WTC11 (cell line): ENCODE results near the gene PSTK. TPM values are rescaled to one million over a fixed set of nuclear protein-coding genes. Genes with fewer than 3 reads are reported as not detected.

ENCODE experiments used
- ELF4 ChIP-seq: sonication (generic); formaldehyde crosslinking; IDR thresholded peaks from 2 replicates; pipeline ENCODE4 v1.8.1; 2022; ENCODE audit warnings: low read depth, mild to moderate bottlenecking, moderate library complexity, missing genetic modification reagents
- FOXP1 ChIP-seq: sonication (generic); formaldehyde crosslinking; IDR thresholded peaks from 2 replicates; pipeline ENCODE4 v1.8.0; 2022; ENCODE audit warnings: missing genetic modification reagents, mild to moderate bottlenecking, moderate library complexity, borderline replicate concordance
- PRDM15 ChIP-seq: sonication (generic); formaldehyde crosslinking; IDR thresholded peaks from 2 replicates; pipeline ENCODE4 v1.8.0; 2022; ENCODE audit warnings: missing genetic modification reagents
- RELA ChIP-seq: sonication (generic); formaldehyde crosslinking; IDR thresholded peaks from 2 replicates; pipeline ENCODE4 v1.8.1; 2022; ENCODE audit warnings: missing genetic modification reagents, mild to moderate bottlenecking, borderline replicate concordance
- SMAD4 ChIP-seq: sonication (generic); formaldehyde crosslinking; IDR thresholded peaks from 2 replicates; pipeline ENCODE4 v1.8.0; 2022; ENCODE audit warnings: mild to moderate bottlenecking, missing genetic modification reagents
- TEAD4 ChIP-seq: sonication (generic); formaldehyde crosslinking; IDR thresholded peaks from 2 replicates; pipeline ENCODE4 v1.8.0; 2022; ENCODE audit warnings: mild to moderate bottlenecking, missing genetic modification reagents
- ZNF138 ChIP-seq: sonication (generic); formaldehyde crosslinking; conservative IDR thresholded peaks from 2 replicates; pipeline ENCODE4 v1.8.1; 2022; ENCODE audit warnings: mild to moderate bottlenecking, moderate library complexity, missing genetic modification reagents
- ZNF396 ChIP-seq: fragments of 250-450 bp; sonication (Bioruptor Pico); IDR thresholded peaks from 2 replicates; pipeline ENCODE4 v1.8.0; 2021; ENCODE audit warnings: mild to moderate bottlenecking, moderate library complexity, borderline replicate concordance
- ZNF416 ChIP-seq: fragments of 250-450 bp; sonication (Bioruptor Pico); IDR thresholded peaks from 2 replicates; pipeline ENCODE4 v1.9.0; 2021; ENCODE audit warnings: mild to moderate bottlenecking, inconsistent platforms
- ZNF423 ChIP-seq: fragments of 250-450 bp; sonication (Bioruptor Pico); IDR thresholded peaks from 2 replicates; pipeline ENCODE4 v2.1.2; 2022; ENCODE audit warnings: mild to moderate bottlenecking, moderate library complexity
- ZNF425 ChIP-seq: fragments of 250-450 bp; sonication (Bioruptor Pico); conservative IDR thresholded peaks from 2 replicates; pipeline ENCODE4 v1.9.0; 2021; ENCODE audit warnings: mild to moderate bottlenecking
- ZNF671 ChIP-seq: fragments of 250-450 bp; sonication (Bioruptor Pico); IDR thresholded peaks from 2 replicates; pipeline ENCODE4 v1.8.0; 2021; ENCODE audit warnings: mild to moderate bottlenecking
- total RNA-seq: library from RNA; stranded (reverse); gene quantifications from 3 replicates; pipeline ENCODE4 v1.2.3, GENCODE V29; 2021
- TF ChIP-seq, protein P1 (sequence below): fragments of 250-450 bp; sonication (Bioruptor Pico); IDR thresholded peaks from 2 replicates; pipeline ENCODE4 v1.9.0; 2021; ENCODE audit warnings: moderate library complexity, mild to moderate bottlenecking, inconsistent platforms, borderline replicate concordance
- TF ChIP-seq, protein P2 (sequence below): sonication (generic); formaldehyde crosslinking; conservative IDR thresholded peaks from 2 replicates; pipeline ENCODE4 v1.8.1; 2022; ENCODE audit warnings: mild to moderate bottlenecking, missing genetic modification reagents
- TF ChIP-seq, protein P3 (sequence below): sonication (generic); formaldehyde crosslinking; IDR thresholded peaks from 2 replicates; pipeline ENCODE4 v1.8.0; 2022; ENCODE audit warnings: mild to moderate bottlenecking, missing genetic modification reagents
- TF ChIP-seq, protein P4 (sequence below): sonication (generic); formaldehyde crosslinking; IDR thresholded peaks from 2 replicates; pipeline ENCODE4 v1.8.1; 2023; ENCODE audit warnings: mild to moderate bottlenecking, moderate library complexity, missing genetic modification reagents

PSTK gene
- total RNA-seq, 1 experiment from 2014 or later = 4.0 TPM

DNA sequence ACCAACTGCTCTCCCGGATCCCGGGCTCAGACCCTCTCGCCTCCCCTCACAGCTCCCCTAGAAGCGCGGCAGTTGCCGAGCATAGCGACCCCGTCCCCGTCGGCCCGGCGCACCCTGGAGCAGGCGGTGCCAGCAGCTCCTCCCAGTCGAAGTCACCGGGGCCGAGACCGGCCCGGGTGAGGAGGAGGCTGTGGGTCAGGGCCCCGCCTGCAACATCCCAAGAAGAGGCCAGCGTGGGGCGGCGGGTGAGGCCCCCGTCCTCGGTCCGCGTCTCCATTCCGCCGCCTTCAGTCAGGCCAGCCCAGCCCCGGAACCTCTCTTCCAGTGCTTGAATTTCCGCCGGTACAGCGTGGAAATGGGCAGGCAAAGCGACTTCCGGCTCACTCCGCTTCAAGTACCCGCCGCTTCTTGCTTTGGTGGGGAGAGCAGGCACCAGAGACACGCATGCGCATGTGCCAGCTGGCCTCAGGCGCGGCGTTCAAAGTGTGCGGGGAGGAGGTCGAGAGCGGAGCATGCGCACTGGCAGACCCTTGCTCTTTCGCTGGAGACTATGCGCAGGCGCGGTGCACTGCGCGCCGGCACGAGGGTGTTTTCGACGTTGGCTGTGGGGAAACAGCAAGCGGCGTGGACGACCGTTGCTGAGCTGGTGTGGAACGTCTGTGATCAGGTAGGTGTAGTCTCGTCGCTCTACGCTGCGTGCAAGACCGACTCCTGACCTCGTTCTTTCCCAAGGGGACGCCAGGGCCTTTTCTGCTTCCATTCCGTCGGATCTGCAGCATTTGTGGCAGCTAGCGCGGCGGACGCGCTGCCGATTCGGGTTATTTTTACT, 26.1 kb upstream of the PSTK start, which contains the start of gene C10orf88 (continued):
- TF ChIP-seq ZNF423 (CRISPR knock-in tag) (no peak), ZNF396 (CRISPR knock-in tag) (no peak), FOXP1 (CRISPR knock-in tag) (peak; percentile 99), ZNF138 (CRISPR knock-in tag) (peak; percentile 96), TEAD4 (CRISPR knock-in tag) (peak; percentile 87), RELA (peak; percentile 98), ZNF425 (no peak), PRDM15 (peak; percentile 81), ZNF671 (no peak), SMAD4 (CRISPR knock-in tag) (peak; percentile 62; the same call in 1 of the 2 replicates), ELF4 (CRISPR knock-in tag) (0 out of 2 replicates have a peak, but pooled peaks have one; percentile 6), ZNF416 (CRISPR knock-in tag) (0 out of 2 replicates have a peak, but pooled peaks have one; percentile 15)
- TF ChIP-seq, protein P1, sequence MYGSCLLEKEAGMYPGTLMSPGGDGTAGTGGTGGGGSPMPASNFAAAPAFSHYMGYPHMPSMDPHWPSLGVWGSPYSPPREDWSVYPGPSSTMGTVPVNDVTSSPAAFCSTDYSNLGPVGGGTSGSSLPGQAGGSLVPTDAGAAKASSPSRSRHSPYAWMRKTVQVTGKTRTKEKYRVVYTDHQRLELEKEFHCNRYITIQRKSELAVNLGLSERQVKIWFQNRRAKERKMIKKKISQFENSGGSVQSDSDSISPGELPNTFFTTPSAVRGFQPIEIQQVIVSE (CRISPR knock-in tag) = no peak
- TF ChIP-seq, protein P2, sequence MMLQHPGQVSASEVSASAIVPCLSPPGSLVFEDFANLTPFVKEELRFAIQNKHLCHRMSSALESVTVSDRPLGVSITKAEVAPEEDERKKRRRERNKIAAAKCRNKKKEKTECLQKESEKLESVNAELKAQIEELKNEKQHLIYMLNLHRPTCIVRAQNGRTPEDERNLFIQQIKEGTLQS = no peak
- TF ChIP-seq, protein P3, sequence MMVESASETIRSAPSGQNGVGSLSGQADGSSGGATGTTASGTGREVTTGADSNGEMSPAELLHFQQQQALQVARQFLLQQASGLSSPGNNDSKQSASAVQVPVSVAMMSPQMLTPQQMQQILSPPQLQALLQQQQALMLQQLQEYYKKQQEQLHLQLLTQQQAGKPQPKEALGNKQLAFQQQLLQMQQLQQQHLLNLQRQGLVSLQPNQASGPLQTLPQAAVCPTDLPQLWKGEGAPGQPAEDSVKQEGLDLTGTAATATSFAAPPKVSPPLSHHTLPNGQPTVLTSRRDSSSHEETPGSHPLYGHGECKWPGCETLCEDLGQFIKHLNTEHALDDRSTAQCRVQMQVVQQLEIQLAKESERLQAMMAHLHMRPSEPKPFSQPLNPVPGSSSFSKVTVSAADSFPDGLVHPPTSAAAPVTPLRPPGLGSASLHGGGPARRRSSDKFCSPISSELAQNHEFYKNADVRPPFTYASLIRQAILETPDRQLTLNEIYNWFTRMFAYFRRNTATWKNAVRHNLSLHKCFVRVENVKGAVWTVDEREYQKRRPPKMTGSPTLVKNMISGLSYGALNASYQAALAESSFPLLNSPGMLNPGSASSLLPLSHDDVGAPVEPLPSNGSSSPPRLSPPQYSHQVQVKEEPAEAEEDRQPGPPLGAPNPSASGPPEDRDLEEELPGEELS (CRISPR knock-in tag) = peak; percentile 96
- TF ChIP-seq, protein P4, sequence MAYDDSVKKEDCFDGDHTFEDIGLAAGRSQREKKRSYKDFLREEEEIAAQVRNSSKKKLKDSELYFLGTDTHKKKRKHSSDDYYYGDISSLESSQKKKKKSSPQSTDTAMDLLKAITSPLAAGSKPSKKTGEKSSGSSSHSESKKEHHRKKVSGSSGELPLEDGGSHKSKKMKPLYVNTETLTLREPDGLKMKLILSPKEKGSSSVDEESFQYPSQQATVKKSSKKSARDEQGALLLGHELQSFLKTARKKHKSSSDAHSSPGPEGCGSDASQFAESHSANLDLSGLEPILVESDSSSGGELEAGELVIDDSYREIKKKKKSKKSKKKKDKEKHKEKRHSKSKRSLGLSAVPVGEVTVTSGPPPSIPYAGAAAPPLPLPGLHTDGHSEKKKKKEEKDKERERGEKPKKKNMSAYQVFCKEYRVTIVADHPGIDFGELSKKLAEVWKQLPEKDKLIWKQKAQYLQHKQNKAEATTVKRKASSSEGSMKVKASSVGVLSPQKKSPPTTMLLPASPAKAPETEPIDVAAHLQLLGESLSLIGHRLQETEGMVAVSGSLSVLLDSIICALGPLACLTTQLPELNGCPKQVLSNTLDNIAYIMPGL (CRISPR knock-in tag) = peak; percentile 91
